Myocyte (in vitro differentiated cells): ENCODE results near the gene DIPK1B. TPM values are rescaled to one million over a fixed set of nuclear protein-coding genes. Genes with fewer than 3 reads are reported as not detected.
A peak's percentile ranks its signal among the peaks of the same experiment; 100 is the strongest.
"Not testable (repeated sequence)": the region's sequence is repeated elsewhere in the genome, so short reads cannot be mapped to it uniquely, and the experiment has no call there.

Experiments used
- DNase-seq: peaks from one replicate; pipeline ENCODE4 v3.0.0-alpha.2; 2012; ENCODE audit warnings: low read depth
- total RNA-seq: library from RNA; depleted of rRNA; stranded (reverse); fragments of >200 nt; gene quantifications from 2 replicates; pipeline ENCODE4 v1.2.3, GENCODE V29; 2014

Gene DIPK1B
- total RNA-seq, 1 donor from 2014 or later = not detected

DNA sequence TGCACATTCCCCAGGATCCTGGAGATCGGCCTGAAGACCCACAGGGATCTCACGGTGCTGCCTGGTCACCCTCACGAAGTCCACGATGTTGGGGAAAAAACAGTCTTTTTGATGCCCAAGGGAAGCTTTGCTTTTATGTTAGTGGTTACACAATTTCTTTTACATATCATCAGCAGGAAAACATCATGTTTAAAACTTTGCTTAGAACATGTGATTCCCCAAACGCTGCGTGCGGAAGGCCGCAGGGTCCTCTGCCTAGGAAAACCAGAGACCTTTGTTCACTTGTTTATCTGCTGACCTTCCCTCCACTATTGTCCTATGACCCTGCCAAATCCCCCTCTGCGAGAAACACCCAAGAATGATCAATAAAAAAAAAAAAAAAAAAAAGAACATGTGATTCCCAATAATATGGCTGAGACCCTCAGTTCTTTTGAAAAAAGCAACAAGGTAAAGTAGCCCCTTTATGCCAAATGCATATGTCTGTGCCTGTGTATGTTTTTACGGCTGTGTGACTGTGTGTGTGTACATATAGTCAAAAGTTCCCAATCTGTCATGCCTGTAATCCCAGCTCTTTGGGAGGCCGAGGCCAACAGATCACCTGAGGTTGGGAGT is 13.6 kb upstream of the DIPK1B start:
- DNase-seq = no peak

DNA sequence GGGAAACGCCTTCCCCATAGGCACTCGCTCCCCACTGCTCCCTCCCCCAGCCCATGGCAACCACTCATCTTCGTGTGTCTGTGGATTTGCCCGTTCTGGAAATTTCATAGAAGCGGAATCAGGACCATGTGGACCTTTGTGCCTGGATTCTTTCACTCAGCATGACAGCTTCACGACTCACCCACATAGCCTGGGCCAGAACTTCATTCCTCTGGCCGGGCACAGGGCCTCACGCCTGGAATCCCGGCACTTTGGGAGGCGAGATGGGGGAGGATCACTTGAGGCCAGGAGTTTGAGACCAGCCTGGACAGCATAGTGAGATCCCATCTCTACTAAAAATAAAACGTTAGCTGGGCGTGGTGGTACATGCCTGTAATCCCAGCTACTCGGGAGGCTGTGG is 12.1 kb upstream of the DIPK1B start:
- DNase-seq = no peak

DNA sequence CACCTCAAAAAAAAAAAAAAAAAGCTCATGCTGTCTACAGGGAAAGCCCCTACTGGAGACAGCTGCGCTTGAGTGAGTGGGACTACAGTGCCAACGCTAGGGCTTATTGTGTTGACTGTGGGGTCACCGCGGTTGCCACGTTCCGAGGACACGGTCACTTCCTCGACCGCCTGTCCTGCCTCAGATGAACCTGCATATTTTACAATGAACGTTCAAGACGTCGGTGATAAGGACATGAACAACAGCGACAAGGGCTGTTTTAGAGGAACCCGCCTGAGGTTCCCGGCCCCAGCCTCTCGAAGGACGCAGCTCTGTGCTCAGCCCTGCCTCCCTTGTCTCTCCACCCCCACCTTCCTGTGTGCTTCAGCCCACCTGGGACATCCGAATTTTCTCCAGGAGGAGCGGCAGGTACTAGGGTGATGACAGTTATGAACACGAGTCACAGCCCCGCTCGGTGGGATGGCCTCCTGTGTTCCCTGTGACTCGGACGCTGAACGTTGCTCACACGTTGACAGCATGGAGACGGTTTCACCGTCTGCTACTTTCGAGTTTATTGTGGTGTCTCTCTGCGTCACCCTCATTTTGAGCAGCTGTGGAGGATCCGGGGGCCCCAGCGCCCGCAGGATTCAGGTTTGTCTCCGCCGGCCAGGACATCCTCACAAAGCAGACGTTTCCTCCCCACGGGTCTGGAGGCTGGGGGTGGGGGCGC is 11.3 kb upstream of the DIPK1B start:
- DNase-seq = peak; percentile 77

DNA sequence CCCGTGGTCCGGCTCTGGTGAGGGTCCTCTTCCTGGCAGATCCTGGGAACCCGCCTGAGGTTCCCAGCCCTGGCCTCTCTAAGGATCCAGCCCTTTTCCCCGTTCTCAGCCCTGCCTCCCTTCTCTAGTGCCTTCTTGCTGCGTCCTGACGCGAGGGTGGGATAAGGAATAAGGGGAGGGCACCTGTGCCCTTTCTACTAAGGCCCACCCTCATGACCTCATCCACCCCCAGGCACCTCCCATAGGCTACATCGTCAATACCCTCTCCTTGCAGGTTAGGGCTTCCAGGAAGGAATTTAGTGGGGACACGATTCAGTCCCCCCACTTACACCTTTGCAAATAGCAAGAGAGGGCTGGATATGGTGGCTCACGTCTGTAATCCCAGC is 10.7 kb upstream of the DIPK1B start:
- DNase-seq = no peak

DNA sequence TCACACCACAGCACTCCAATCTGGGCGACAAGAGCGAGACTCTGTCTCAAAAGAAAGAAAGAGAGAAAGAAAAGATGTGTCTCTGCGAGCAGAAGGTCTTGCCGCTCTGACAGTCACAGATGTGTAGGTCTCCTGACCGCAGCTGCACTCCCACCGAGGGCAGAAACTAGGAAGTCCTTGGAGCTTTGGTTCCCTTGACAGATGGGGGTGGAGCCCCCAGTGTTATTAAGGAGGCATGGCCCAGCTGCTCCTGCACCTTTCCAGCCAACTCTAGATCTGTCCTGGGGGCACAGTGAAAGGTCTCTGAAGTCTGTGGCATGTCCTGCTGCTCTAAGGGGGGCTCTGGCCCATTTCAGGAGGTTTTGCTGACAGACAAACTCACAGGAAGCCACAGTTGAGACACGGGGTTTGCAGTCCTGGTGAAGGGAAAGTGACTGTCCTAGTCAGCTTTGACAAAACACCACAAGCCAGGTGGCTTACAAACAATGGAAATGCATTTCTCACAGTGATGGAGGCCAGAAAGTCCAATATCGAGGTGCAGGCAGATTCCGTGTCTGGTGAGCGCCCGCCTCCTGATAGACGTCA is 9.0 kb upstream of the DIPK1B start:
- DNase-seq = no peak

DNA sequence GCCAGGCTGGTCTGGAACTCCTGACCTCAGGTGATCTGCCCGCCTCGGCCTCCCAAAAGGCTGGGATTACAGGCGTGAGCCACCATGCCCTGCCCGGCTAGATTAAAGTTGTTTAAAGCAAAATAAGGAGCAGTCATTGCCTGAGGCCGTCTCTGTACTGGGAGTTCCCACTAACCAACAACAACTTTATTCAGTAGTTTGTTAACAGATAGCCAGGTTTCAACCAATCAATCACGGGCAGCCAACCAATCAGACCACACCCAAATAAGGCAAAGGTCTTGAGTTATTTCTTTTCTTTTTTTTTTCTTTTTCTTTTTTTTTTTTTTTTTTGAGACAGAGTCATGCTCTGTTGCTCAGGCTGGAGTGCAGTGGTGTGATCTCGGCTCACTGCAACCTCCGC is 7.6 kb upstream of the DIPK1B start:
- not testable (repeated sequence) for DNase-seq

DNA sequence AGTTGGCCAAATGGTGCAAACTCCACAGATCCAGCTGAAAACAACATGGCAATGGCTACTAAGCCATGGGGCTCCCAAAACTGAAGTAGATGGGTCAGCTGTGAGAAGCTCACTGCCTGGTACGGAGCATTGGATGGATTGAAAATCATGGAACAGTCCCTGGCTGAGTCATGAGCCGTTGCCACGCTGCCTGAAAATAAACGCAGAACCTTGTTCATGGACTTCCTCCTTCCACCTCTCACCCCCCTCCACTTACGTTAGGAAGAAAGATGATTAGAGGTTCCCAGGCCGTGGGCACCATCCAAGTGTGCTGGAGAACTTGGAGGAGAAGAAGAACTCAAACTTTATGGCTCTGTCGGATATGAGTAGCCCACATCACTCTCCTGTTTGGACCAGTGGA is 6.8 kb upstream of the DIPK1B start:
- no peak for DNase-seq

DNA sequence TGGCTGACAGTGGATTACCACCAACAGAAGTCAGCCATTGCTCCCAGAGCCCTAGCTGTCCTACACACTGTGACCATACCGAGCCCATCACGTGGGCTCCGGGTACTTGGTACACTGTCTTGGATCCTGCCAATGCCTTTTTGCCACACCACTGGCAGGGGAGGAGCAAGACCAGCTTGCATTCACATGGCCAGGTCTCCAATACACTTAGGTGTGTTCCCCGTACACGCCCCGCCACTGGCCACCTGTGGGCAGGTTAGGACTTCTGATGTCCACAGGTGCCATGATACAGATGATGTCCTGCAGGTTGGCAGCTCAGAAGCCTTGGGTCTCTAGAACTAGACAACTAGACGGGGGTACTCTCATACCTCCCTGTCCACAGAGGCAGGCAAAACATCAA is 5.4 kb upstream of the DIPK1B start:
- DNase-seq = no peak

DNA sequence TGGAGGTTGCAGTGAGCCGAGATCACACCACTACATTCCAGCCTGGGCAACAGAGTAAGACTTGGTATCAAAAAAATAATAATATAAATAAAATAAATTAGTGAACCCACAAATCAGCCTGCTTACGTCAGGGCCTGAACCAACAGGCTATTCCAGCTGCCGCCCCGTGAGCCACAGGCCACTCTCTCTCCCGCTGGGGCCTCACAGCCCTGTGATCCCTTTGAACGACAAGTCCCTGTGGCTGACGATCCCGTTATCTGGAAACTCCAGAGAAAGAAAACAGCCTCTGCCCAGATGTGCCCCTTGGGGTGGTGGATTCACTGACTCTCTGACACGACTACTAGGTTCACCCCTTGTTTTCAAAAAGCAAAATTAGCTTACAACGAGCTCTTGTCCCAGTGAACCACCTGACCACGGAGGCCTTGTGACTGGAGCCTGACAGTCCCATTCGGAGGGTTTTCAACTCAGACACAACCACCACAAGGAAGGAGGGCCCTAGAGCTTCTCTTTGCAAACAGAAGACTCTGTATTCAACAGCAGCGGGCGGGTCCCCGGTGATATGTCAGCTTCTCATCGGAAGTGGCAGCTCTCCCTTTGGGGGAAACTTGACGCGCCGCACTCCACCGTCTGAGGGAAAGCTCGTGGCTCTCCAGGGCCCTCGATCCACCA is 4.4 kb upstream of the DIPK1B start:
- no peak for DNase-seq

DNA sequence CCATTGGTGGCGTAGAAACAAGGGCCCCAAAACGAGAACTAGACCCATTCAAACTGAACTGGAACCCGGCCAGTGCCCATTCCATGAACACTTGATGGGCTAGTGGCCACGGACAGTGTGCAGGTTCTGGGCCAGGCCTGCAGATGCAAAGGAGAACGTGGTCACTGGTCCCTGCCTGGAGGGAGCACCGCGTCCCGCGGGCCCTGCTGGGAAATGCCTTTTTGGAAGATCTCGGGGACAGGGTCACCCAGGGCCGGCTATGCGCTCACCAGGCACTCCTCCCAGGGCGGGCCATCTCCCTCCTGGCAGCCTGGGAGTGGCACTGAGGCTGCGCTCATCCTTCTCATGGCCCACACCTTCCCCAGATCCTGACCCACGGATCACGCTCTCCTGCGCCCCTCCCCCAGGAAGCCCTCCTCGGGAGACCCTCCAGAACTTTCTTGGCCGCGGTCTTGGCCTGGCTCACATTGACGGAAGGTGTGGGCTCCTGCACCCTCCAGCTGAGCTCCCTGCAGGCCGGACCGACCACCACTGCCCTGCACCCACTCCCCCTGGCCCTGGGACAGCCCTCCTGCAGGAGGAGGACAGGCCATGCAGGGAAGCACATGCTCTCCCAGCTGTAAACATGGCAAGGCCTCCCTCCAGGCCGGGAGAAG is 2.8 kb upstream of the DIPK1B start:
- DNase-seq = no peak

DNA sequence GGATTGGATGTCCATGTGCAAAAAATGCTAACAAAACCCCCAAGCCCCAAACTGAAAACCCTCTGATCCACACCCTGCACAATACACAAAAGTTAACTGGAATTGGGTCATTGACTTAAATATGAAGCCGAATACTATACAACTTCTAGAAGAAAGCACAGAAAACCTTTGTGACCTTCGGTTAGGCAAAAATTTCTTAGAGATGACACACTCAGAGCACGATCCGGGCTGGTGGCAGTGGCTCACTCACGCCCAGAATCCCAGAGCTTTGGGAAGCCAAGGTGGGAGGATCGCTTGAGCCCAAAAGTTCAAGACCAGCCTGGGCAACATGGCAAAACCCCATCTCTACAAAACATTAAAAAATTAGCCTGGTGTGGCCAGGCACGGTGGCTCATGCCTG is 1.8 kb upstream of the DIPK1B start:
- no peak for DNase-seq

DNA sequence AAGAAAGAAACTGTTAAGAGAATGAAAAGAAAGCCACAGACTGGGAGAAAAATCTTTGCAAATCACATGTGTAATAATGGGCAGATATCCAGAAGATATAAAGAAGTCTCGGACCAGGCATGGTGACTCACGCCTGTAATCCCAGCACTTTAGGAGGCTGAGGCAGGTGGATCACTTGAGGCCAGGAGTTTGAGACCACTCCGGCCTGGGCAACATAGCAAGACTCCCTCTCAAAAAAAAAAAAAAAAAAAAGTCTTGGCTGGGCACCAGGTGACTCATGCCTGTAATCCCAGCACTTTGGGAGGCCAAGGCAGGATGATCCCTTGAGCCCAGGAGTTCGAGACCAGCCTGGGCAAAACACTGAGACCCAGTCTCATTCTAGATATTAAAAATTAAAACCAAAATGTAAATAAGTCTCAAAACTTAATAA is 1.1 kb upstream of the DIPK1B start:
- not testable (repeated sequence) for DNase-seq

DNA sequence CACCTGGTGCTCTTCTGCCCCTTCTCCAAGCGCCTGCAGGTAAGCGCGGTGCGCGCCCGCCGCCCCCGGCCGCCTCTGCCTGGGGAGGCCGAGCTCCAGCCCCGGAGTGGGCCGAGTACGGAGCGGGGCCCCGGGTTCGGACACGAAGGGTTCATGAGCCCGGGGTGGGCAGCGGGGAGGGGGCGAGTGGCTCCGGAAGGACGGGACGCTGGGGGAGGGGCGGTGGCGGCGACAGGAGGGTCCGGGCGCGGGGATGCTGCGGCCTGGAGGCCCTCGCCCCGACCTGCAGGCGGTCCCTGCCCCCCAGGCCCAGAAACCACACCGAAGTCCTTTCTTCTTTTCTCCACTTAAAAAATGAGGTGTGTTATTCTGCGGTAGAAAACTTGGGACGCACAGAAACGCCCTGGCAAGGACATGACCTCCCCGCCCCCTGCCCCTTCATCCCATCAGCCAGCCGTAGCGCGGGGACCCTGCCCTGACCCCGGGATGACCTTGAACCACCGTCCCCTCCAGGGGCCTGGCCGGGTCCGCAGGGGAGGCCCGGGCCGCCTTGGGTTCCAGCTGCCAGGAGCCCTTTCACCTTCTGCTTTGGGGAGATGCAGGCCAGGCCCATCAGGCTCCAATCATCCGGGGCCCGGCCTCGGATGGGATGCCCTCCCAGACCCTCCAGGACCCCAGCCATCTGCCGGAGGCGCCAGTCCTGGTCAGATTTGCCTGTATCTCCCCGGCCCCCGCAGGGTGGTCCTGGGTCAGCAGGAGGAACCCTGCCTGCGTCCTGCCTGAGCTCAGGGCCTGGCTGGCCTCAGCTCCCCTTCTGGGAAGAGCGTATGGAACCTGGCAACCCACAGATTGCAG is 545 bp downstream of the DIPK1B start:
- DNase-seq = no peak

DNA sequence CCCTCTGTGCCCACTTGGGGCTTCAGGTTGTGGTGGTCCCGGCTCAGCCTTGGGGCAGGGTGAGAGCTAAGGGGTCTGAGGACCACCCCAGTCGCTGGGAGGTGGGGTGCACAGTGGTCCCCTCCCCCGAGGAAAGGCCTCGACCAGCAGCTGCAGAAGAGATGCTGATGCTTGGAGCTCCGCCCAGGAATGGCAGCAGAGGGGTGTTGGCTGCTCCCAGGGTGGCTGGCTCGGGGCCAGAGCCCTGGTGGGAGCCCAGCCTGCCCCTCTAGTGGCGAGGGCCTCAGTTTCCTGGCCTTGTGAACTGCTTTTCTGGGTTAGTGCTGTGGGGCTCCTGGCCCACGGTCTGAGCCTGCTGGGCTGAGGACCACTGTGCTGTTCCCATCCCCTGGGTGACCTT is 1.2 kb downstream of the DIPK1B start:
- no peak for DNase-seq

DNA sequence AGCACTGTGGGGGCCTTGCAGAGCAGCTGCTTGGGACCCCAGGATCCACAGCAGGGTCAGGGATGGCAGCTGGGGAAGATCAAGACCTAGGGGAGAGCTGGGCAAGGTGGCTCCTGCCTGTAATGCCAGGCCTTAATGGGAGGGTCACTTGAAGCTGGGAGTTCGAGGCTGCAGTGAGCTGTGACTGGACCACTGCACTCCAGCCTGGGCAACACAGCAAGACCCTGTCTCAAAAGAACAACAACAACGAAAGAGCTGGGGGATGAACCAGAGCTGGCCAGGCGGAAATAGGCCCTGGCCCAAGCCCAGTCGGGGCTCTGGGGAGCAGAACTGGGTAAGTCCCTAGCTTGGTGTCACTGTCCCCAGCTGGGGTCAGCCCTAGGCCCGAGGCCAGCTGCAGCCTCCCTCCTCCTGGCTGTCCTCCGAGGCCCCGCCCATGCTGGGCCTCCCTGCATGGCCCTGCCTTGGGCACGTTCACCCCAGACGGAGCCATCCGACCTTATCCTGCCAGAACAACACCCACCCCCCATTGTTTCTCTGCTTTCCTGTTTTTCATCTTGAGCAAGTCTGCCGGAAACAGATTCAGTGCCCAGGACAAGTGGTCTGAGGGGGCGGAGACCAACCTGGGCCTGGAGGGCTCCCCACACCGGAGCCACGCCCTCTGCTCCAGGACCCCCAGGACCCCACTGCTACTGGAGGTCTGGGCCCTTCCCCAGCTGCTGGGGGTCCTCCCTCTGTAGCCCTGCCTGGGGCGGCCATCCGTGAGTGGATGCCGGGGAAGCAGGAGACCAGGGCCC is 1.9 kb downstream of the DIPK1B start:
- DNase-seq = no peak

DNA sequence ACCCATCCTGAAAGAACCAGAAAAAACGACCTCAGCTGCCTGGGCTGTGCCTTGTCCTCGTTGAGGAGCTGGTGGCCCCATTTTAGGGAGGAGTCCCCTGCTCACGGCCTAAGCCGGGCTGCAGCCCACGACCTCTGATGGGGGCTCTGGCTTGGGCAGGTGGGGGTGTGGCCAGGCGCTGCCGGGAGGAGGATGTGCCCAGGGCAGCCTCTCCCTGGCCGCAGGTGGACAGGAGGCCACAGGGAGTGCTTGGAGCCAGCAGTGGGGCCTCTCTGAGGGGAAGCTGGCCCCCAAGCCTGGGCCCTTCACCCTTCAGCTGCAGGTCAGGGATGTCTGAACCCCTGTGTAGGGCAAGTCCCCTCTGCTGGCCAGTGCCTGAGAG is 2.5 kb downstream of the DIPK1B start:
- DNase-seq = no peak

DNA sequence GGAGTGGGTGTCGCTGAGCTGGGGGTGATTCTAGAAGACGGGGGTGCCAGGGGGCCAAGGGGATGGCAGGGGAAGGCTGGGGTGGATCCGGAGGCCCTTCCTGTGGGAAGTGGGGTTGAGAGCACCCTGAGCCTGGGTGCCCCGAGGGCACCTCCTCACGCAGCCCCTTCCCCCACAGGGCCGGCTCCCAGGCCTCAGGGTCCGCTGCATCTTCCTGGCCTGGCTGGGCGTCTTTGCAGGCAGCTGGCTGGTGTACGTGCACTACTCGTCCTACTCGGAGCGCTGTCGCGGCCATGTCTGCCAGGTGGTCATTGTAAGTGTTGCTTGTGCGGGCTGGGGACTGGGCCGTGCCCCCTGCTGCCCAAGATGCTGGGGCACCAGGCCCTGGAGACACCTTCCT is 5.0 kb downstream of the DIPK1B start:
- no peak for DNase-seq

DNA sequence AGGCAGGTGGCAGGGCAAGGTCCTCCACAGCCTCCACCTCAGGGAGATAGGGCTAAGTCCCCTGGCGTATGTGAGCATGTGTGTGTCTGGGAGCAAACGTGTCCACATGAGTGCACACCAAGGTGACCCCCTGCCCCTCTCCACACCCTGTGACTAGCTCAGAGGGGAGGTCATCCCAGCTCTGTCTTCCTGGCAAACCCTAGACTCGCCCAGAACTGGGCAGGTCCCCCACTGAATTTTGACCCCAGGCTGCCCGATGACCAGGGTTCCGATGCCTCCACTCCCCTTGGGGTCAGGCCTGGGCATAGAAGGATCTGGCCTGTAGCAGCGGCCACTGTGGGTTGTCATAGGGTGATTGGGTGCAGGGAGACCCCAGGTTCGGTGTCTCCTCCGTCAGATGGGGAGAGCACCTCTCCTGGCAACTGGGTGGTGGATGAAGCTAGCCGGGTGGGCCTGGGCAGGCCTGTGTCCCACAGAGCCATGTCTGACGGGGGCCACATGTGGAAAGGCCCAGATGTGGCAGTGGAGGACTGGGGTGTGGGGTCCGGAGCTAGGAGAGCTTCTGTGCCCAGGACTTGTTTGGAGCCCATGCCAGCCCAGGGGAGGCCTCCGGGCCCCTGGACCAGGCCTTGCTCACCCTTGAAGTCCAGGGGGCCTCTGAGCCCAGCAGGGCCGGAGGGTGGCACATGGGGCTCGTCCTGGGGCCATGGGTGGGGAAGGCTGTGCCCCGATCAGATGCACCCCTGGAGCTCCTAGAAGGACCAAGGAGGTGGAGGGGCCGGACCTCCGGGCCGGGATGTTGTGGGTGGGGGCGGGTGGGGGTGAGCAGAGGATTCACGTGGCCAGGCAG is 6.2 kb downstream of the DIPK1B start:
- no peak for DNase-seq
